ENCODE results near the gene STRN.

DNA sequence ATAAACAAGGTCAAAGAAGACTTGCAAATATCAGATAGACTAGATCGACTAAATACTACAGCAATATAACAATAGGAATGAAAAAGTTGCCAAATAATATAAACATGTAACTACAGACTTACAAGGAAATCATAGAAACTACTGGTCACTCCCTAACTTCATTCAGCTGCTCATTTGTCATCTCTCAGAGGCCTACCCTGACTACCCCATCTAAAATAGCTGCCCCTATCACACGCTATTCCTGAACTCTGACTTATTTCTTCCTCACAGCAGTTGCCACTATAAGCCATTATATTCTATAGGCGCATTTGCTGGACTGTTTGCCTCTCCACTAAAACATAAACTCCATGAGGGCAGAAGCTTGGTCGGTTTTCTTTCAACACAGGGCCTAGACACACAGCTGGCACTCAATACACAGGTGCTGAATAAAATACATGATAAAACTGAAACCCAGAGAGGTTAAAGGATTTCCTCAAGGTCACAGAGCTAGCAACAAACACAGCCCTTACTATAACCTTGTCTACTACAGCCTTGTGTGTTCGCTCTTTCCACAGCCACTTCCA, 1.8 kb downstream of the STRN start:
- TF ChIP-seq, protein P1, sequence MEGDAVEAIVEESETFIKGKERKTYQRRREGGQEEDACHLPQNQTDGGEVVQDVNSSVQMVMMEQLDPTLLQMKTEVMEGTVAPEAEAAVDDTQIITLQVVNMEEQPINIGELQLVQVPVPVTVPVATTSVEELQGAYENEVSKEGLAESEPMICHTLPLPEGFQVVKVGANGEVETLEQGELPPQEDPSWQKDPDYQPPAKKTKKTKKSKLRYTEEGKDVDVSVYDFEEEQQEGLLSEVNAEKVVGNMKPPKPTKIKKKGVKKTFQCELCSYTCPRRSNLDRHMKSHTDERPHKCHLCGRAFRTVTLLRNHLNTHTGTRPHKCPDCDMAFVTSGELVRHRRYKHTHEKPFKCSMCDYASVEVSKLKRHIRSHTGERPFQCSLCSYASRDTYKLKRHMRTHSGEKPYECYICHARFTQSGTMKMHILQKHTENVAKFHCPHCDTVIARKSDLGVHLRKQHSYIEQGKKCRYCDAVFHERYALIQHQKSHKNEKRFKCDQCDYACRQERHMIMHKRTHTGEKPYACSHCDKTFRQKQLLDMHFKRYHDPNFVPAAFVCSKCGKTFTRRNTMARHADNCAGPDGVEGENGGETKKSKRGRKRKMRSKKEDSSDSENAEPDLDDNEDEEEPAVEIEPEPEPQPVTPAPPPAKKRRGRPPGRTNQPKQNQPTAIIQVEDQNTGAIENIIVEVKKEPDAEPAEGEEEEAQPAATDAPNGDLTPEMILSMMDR (IDR thresholded peaks at IDR 0.05): no peak
- TF ChIP-seq ZFX (IDR thresholded peaks at IDR 0.05; ENCODE audit: borderline replicate concordance): no peak
